Hepatocyte (in vitro differentiated cells): ENCODE results near the gene TEX55.

Experiments used
- EZH2 ChIP-seq: fragments of 200-600 bp; sonication (generic); IDR thresholded peaks from 2 replicates; pipeline ENCODE4 v1.6.1; 2016; ENCODE audit warnings: antibody characterized with exemption, mild to moderate bottlenecking, borderline replicate concordance
- TF ChIP-seq, protein P1 (sequence below): fragments of 200-600 bp; sonication (generic); IDR thresholded peaks from 2 replicates; pipeline ENCODE4 v1.5.1; 2016; ENCODE audit warnings: antibody characterized with exemption, mild to moderate bottlenecking; ENCODE audit not compliant: poor library complexity

DNA sequence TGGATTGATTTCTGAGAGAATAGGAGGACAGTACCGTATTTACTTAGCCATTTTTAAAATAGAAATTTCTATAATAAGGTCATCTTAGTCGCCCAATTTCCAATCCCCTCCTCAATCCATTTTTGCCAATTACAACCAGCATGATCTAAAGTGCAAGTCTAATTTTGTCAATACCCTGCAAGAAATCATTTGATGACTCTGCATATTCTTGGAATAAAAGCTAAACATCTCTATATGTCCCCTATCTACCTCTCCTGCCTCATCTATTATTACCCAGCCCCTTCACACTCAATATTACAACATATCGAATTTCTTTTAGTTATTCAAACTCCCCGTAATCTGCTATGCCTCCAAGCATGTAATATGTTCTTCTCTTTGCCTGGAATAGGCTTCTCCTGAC lies 41.9 kb upstream of the TEX55 start:
- TF ChIP-seq, protein P1, sequence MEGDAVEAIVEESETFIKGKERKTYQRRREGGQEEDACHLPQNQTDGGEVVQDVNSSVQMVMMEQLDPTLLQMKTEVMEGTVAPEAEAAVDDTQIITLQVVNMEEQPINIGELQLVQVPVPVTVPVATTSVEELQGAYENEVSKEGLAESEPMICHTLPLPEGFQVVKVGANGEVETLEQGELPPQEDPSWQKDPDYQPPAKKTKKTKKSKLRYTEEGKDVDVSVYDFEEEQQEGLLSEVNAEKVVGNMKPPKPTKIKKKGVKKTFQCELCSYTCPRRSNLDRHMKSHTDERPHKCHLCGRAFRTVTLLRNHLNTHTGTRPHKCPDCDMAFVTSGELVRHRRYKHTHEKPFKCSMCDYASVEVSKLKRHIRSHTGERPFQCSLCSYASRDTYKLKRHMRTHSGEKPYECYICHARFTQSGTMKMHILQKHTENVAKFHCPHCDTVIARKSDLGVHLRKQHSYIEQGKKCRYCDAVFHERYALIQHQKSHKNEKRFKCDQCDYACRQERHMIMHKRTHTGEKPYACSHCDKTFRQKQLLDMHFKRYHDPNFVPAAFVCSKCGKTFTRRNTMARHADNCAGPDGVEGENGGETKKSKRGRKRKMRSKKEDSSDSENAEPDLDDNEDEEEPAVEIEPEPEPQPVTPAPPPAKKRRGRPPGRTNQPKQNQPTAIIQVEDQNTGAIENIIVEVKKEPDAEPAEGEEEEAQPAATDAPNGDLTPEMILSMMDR: no peak
- no peak for TF ChIP-seq EZH2
